GM23248 (cell line): Measurements from ENCODE around the gene PLEKHH1. TPM values are rescaled to one million over a fixed set of nuclear protein-coding genes. Genes with fewer than 3 reads are reported as not detected.

ENCODE experiments used
- DNase-seq: peaks from one replicate; pipeline ENCODE4 v3.0.0-alpha.2; 2015
- H2AFZ ChIP-seq: fragments of 200-600 bp; sonication (generic); 2 replicates; pipeline ENCODE4 v1.6.1; 2016; ENCODE audit warnings: antibody characterized with exemption
- H3F3A ChIP-seq: fragments of 200-600 bp; sonication (generic); 2 replicates; pipeline ENCODE4 v1.6.1; 2016; ENCODE audit warnings: mild to moderate bottlenecking, antibody characterized with exemption, mixed run types; ENCODE audit not compliant: insufficient read depth
- H3K27ac ChIP-seq: fragments of 200-600 bp; sonication (generic); 2 replicates; pipeline ENCODE4 v1.5.1; 2016; ENCODE audit warnings: mild to moderate bottlenecking
- H3K27me3 ChIP-seq: fragments of 200-600 bp; sonication (generic); replicated peaks from 2 replicates; pipeline ENCODE4 v1.6.1; 2016; ENCODE audit warnings: mild to moderate bottlenecking; ENCODE audit not compliant: insufficient read depth
- H3K36me3 ChIP-seq: fragments of 200-600 bp; sonication (generic); 2 replicates; pipeline ENCODE4 v1.6.1; 2016; ENCODE audit warnings: low read depth, mild to moderate bottlenecking
- H3K4me1 ChIP-seq: fragments of 200-600 bp; sonication (generic); 2 replicates; pipeline ENCODE4 v1.6.1; 2016; ENCODE audit warnings: mild to moderate bottlenecking; ENCODE audit not compliant: insufficient read depth
- H3K4me2 ChIP-seq: fragments of 200-600 bp; sonication (generic); one replicate; pipeline ENCODE4 v1.6.1; 2016; ENCODE audit warnings: mild to moderate bottlenecking; ENCODE audit not compliant: unreplicated experiment
- H3K4me3 ChIP-seq: fragments of 200-600 bp; sonication (generic); 2 replicates; pipeline ENCODE4 v1.5.1; 2016; ENCODE audit warnings: mild to moderate bottlenecking
- H3K79me2 ChIP-seq: fragments of 200-600 bp; sonication (generic); 2 replicates; pipeline ENCODE4 v1.6.1; 2016; ENCODE audit warnings: mild to moderate bottlenecking; ENCODE audit not compliant: insufficient read depth
- H3K9ac ChIP-seq: fragments of 200-600 bp; sonication (generic); 2 replicates; pipeline ENCODE4 v1.6.1; 2016; ENCODE audit warnings: mild to moderate bottlenecking
- H3K9me2 ChIP-seq: fragments of 200-600 bp; sonication (generic); 2 replicates; pipeline ENCODE4 v1.6.1; 2016; ENCODE audit warnings: mixed run types, mild to moderate bottlenecking, moderate library complexity; ENCODE audit not compliant: insufficient read depth
- H3K9me3 ChIP-seq: fragments of 200-600 bp; sonication (generic); one replicate; pipeline ENCODE4 v1.6.1; 2017; ENCODE audit warnings: low read depth
- H4K20me1 ChIP-seq: fragments of 200-600 bp; sonication (generic); 2 replicates; pipeline ENCODE4 v1.6.0; 2016; ENCODE audit not compliant: insufficient read depth
- EZH2 ChIP-seq: fragments of 200-600 bp; sonication (generic); IDR thresholded peaks from 2 replicates; pipeline ENCODE4 v1.6.1; 2018; ENCODE audit warnings: antibody characterized with exemption, mild to moderate bottlenecking; ENCODE audit not compliant: insufficient read depth, poor library complexity, severe bottlenecking
- EZH2phosphoT487 ChIP-seq: fragments of 200-600 bp; sonication (generic); IDR thresholded peaks from 2 replicates; pipeline ENCODE4 v1.6.1; 2018; ENCODE audit warnings: antibody characterized with exemption, moderate library complexity, mild to moderate bottlenecking, low read depth; ENCODE audit not compliant: insufficient read depth
- WGBS, 2 experiments: methylation state at CpG; one replicate each; pipeline ENCODE4 v1.1.6; 2015 to 2017; ENCODE audit warnings: low lambda C conversion rate in 2 of 2, low coverage in 1 of 2; ENCODE audit errors: missing lambda C conversion rate in 2 of 2; 5-methylcytosine and 5-hydroxymethylcytosine counted together
- in situ Hi-C: fragments of 300-500 bp; cut with MboI; formaldehyde crosslinking; loops from 2 replicates; pipeline ENCODE4 v1.15.0; 2020
- polyA plus RNA-seq: library from polyadenylated mRNA; unstranded; fragments of >200 nt; fragmentation: Nextera tagmentation; extraction: Ambion mirVana; gene quantifications from 2 replicates; pipeline ENCODE4 v1.2.1, GENCODE V29; 2016
- total RNA-seq: library from RNA; depleted of rRNA; stranded (reverse); fragments of >200 nt; shearing (Covaris generic); gene quantifications from 2 replicates; pipeline ENCODE4 v1.2.3, GENCODE V29; 2014

The PLEKHH1 gene
- total and polyA plus RNA-seq, 2 experiments from 2014 or later, result under 0.01 to 0.13 TPM

DNA sequence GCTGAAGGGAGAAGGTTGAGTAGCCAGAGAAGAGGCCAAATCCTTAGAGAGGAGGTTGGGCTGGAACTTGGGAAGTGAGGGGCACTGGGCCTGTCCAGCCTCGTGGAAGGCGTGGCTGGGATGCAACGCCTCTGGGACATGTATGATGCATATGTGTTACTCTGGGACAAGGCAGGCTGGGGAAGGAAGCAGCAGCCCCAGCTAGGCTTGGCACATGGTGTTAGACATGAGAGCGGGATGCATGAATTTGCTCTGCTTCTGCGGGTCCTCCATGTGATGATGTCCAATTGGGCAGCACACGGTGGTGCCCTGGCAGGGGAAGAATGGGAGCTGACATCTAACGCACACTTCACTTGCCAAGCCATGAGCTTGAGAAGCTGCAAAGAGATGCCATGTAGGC lies 21.3 kb downstream of the PLEKHH1 start:
- 69 to 84% methylated on average over 7 of the region's 7 CpGs for WGBS, 2 experiments
- Histone ChIP-seq H3K79me2 (no peaks in the 10 kb centered on the region), H3K27me3 (peaks cover 13% of the 10 kb centered on the region; the same call in 1 of the 2 replicates), H3K4me1 (no peaks in the 10 kb centered on the region), H3K9me2 (no peaks in the 10 kb centered on the region), H2AFZ (no peak overlapping the region), H3F3A (no peaks in the 10 kb centered on the region), H3K27ac (no peak overlapping the region), H3K9ac (no peak overlapping the region), H3K36me3 (no peaks in the 10 kb centered on the region), H3K4me3 (no peak overlapping the region), H3K9me3 (no peaks in the 10 kb centered on the region), H4K20me1 (no peaks in the 10 kb centered on the region), H3K4me2 (no peak overlapping the region)
- DNase-seq, result no peak
- TF ChIP-seq EZH2, result no peak
- TF ChIP-seq EZH2phosphoT487, result no peak
- in situ Hi-C loops, result no loop called here

DNA sequence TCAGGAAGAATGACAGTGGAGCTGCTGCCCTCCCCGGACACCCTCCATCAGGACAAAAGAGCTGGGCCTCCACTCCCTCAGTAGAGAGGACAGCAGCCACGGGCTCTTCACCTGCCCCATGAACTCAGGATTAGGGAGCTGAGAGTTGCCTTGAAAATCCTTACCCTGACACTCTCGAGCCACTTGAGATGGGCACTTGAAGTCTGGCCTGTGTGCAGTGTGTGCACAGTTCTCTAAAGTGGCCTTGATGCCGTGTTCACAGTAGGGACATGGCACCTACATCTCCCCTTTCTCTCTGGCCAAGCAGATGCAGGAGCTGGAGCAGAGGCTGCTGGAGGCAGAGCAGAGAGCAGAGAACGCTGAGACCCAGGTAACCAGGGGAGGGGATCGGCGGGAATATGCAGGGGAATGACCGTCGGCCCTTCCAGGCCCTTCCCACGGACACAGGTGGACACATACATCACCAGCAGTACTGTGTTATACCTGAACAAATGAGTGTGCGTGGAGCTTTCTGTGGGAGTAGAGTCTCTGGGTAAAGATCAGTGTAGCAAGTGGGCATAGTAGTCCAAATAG lies 22.5 kb downstream of the PLEKHH1 start:
- no peaks in the 10 kb centered on the region for H3F3A ChIP-seq
- H3K9me3 ChIP-seq, result no peaks in the 10 kb centered on the region
- 57 to 58% methylated on average over 11 of the region's 11 CpGs for WGBS, 2 experiments
- no peak overlapping the region for H3K9ac ChIP-seq
- no peak overlapping the region for H2AFZ ChIP-seq
- TF ChIP-seq EZH2phosphoT487 (no peak), EZH2 (no peak)
- no peaks in the 10 kb centered on the region for H3K79me2 ChIP-seq
- no peaks in the 10 kb centered on the region for H3K9me2 ChIP-seq
- H4K20me1 ChIP-seq, result no peaks in the 10 kb centered on the region
- no peaks in the 10 kb centered on the region for H3K4me1 ChIP-seq
- H3K4me2 ChIP-seq, result no peak overlapping the region
- no peak for DNase-seq
- in situ Hi-C loops, result no loop called here
- no peaks in the 10 kb centered on the region for H3K36me3 ChIP-seq
- no peak overlapping the region for H3K4me3 ChIP-seq
- H3K27me3 ChIP-seq, result peaks cover 3% of the 10 kb centered on the region; the same call in 1 of the 2 replicates
- H3K27ac ChIP-seq, result no peak overlapping the region

DNA sequence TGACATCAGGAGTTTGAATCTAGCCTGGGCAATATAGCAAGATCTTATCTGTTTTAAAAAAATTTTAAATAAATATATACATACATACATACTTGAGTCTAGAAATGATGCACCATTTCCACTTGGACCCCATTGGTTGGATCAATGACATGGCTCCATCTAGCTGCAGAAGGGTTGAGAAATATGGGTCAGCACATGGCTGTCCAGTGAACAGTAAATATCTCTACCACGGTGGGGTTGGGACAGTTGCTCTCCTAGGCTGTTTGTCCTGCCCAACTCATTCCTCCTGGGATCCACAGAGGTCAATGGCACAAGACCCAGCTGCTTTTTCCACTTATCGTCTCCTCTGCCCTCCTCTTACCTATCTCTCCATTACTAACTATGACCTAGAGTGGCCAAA lies 23.6 kb downstream of the PLEKHH1 start:
- H3K27me3 ChIP-seq, result peaks cover 3% of the 10 kb centered on the region; the same call in 1 of the 2 replicates
- H3F3A ChIP-seq, result no peaks in the 10 kb centered on the region
- no peaks in the 10 kb centered on the region for H3K79me2 ChIP-seq
- no peak overlapping the region for H3K9ac ChIP-seq
- in situ Hi-C loops, result no loop called here
- DNase-seq, result no peak
- 66 to 90% methylated on average over 2 of the region's 2 CpGs for WGBS, 2 experiments
- H2AFZ ChIP-seq, result no peak overlapping the region
- no peak for TF ChIP-seq EZH2phosphoT487
- no peak overlapping the region for H3K4me2 ChIP-seq
- H3K9me2 ChIP-seq, result no peaks in the 10 kb centered on the region
- H3K36me3 ChIP-seq, result no peaks in the 10 kb centered on the region
- no peak overlapping the region for H3K4me3 ChIP-seq
- no peaks in the 10 kb centered on the region for H3K4me1 ChIP-seq
- no peaks in the 10 kb centered on the region for H3K9me3 ChIP-seq
- H3K27ac ChIP-seq, result no peak overlapping the region
- no peaks in the 10 kb centered on the region for H4K20me1 ChIP-seq

DNA sequence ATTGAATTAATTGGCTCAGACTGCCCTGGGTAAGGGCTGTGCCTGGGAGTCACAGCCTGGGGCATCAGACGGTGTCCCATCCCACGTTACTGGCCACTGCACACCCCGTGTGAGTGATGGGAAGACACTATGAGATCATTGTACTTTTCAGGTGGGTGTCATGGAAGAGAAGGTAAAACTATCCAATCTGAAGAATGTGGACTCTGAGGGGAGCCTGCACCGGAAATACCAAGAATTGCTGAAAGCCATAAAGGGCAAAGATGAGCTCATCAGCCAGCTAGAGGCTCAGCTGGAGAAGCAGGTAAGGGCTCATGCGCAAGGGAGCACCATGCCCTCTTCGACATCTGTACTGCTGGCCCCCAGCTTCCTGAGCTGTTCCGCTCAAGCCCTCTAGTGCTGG lies 24.0 kb downstream of the PLEKHH1 start:
- 59 to 67% methylated on average over 7 of the region's 7 CpGs for WGBS, 2 experiments
- no peak for DNase-seq
- Histone ChIP-seq H3K36me3 (no peaks in the 10 kb centered on the region), H3K9ac (no peak overlapping the region), H3K9me2 (no peaks in the 10 kb centered on the region), H3K4me1 (no peaks in the 10 kb centered on the region), H3K4me2 (no peak overlapping the region), H3F3A (no peaks in the 10 kb centered on the region), H3K27ac (no peak overlapping the region), H3K4me3 (no peak overlapping the region), H3K9me3 (no peaks in the 10 kb centered on the region), H4K20me1 (no peaks in the 10 kb centered on the region), H3K27me3 (peaks cover 3% of the 10 kb centered on the region; the same call in 1 of the 2 replicates), H2AFZ (no peak overlapping the region), H3K79me2 (no peaks in the 10 kb centered on the region)
- in situ Hi-C loops, result no loop called here
- TF ChIP-seq EZH2phosphoT487 (no peak), EZH2 (no peak)

DNA sequence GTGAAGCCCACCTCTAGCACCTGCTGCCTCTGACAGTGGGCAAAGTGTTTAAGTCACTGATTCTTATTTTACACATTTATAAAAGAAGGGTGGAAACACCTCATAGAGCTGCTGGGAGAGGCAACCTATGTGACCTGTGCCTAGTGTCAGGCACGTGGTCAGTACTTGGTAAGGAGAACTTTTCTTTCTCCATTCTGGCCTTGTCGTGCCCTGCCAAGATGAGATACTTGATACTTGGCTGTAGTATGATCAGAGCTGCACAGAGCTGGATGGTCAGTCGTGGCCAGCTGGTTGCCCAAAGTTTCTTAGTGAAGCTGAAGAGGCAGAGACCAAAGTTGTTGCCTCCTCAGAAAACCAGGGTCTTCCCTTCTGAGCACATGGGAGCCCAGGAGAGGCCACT lies 24.6 kb downstream of the PLEKHH1 start:
- TF ChIP-seq EZH2phosphoT487 (no peak), EZH2 (no peak)
- 54% methylated on average over 3 of the region's 3 CpGs for WGBS, 2 experiments

More for the DNA sequence above, 24.6 kb downstream of the PLEKHH1 start:
- Histone ChIP-seq H3K4me3 (no peak overlapping the region), H3K79me2 (no peaks in the 10 kb centered on the region), H3F3A (no peaks in the 10 kb centered on the region), H3K36me3 (no peaks in the 10 kb centered on the region), H3K27ac (no peak overlapping the region), H3K4me2 (no peak overlapping the region), H4K20me1 (no peaks in the 10 kb centered on the region), H3K9ac (no peak overlapping the region), H3K9me2 (no peaks in the 10 kb centered on the region), H3K9me3 (no peaks in the 10 kb centered on the region), H2AFZ (no peak overlapping the region), H3K27me3 (peaks cover 3% of the 10 kb centered on the region; the same call in 1 of the 2 replicates), H3K4me1 (no peaks in the 10 kb centered on the region)
- DNase-seq, result no peak
- in situ Hi-C loops, result no loop called here
